Measurements from ENCODE around the gene IGFN1. TPM values are rescaled to one million over a fixed set of nuclear protein-coding genes. Genes with fewer than 3 reads are reported as not detected.
A peak's percentile ranks its signal among the peaks of the same experiment; 100 is the strongest.

IGFN1 gene
- total RNA-seq, 2 donors from 2014 or later, result not detected

- H3K36me3 Mint-ChIP-seq (ENCODE audit: low read depth), result peaks cover 2% of the 10 kb centered on the region
- H3K27ac Mint-ChIP-seq, result peak overlapping the region; percentile 65
- H3K9me3 ChIP-seq (ENCODE audit: control insufficient read depth, low read length, poor library complexity, severe bottlenecking), result no peaks in the 10 kb centered on the region
- ATAC-seq (no peak), DNase-seq (no peak)
- H3K27me3 Mint-ChIP-seq, result peaks cover 83% of the 10 kb centered on the region
- H3K4me1 Mint-ChIP-seq, result peaks cover 2% of the 10 kb centered on the region
- H3K4me3 Mint-ChIP-seq, result no peak overlapping the region
These were observed 75.7 kb downstream of the IGFN1 start for GRCh38 chr1:201266276-201266675.

DNA sequence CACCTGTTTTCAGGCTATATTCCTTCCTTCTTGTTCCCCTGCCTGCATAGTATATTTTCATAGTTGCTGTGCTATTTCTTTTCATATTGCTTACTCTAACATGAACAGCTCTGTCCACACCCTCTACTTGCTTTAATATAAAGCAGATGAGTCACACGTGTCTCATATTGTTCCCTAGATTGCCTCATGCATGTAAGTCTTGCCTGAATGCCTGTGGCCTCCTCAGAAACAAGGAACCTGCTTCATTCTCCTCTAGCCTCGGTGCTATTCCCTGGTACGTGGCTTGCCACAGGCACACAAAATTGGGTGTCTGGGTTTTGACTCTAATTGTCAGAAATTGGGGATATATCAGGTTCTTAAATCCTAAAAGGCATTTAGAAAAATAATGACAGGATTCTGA is 76.2 kb downstream of the IGFN1 start:
- Mint-ChIP-seq H3K4me3 (no peak overlapping the region), H3K36me3 (ENCODE audit: low read depth) (peaks cover 2% of the 10 kb centered on the region), H3K27me3 (peaks cover 81% of the 10 kb centered on the region), H3K4me1 (peaks cover 2% of the 10 kb centered on the region), H3K27ac (peak overlapping the region; percentile 65)
- H3K9me3 ChIP-seq (ENCODE audit: control insufficient read depth, low read length, poor library complexity, severe bottlenecking), result no peaks in the 10 kb centered on the region
- DNase-seq (no peak), ATAC-seq (no peak)

DNA sequence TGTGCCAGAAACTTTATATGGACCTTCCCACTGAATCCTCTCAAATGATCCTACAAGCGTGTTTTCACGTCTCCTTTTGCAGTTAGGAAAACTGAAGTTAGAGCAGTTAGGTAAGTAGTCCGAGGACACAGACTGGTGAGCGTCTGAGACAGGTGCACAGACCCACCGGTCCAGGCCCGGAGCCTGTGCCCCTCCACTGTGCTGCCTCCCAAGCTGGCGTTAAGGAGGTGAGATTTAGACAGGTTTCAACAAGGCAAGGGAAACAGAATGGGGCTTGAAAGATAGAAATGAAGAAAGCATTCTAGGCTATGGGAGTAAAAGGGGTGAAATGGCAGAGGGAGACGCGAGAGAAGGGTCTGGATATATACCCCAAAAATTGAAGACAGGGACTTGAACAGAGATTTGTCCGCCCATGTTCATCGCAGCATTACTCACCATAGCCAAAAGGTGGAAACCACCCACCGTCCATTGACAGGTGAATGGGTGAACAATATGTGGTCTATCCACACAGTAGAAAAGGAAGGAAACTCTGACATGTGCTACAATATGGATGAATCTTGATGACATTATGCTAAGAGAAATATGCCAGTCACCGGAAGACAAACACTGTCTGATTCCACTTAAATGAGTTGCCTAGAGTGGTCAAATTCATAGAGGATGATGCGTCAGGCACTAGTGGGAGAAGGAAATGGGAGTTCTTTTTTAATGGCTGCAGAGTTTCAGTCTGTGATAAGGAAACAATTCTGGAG is 77.0 kb downstream of the IGFN1 start:
- Mint-ChIP-seq H3K4me1 (peaks cover 2% of the 10 kb centered on the region), H3K36me3 (ENCODE audit: low read depth) (peaks cover 2% of the 10 kb centered on the region), H3K27ac (no peak overlapping the region), H3K27me3 (peaks cover 80% of the 10 kb centered on the region), H3K4me3 (no peak overlapping the region)
- no peaks in the 10 kb centered on the region for H3K9me3 ChIP-seq (ENCODE audit: control insufficient read depth, low read length, poor library complexity, severe bottlenecking)
- ATAC-seq, result no peak
- no peak for DNase-seq

- H3K9me3 ChIP-seq (ENCODE audit: control insufficient read depth, low read length, poor library complexity, severe bottlenecking), result no peaks in the 10 kb centered on the region
- DNase-seq (no peak), ATAC-seq (no peak)
- H3K4me1 Mint-ChIP-seq, result peaks cover 2% of the 10 kb centered on the region
- H3K27me3 Mint-ChIP-seq, result peaks cover 70% of the 10 kb centered on the region
- H3K4me3 Mint-ChIP-seq, result no peak overlapping the region
- H3K27ac Mint-ChIP-seq, result no peak overlapping the region
- H3K36me3 Mint-ChIP-seq (ENCODE audit: low read depth), result peaks cover 2% of the 10 kb centered on the region
These were observed 78.1 kb downstream of the IGFN1 start for GRCh38 chr1:201268604-201269151.

GRCh38 chr1:201269281-201269680 is 78.7 kb downstream of the IGFN1 start:
- no peak for ATAC-seq
- no peak overlapping the region for H3K4me3 Mint-ChIP-seq
- no peak overlapping the region for H3K27ac Mint-ChIP-seq
- DNase-seq, result no peak
- peaks cover 2% of the 10 kb centered on the region for H3K4me1 Mint-ChIP-seq
- no peaks in the 10 kb centered on the region for H3K9me3 ChIP-seq (ENCODE audit: control insufficient read depth, low read length, poor library complexity, severe bottlenecking)
- peaks cover 2% of the 10 kb centered on the region for H3K36me3 Mint-ChIP-seq (ENCODE audit: low read depth)
- H3K27me3 Mint-ChIP-seq, result peaks cover 65% of the 10 kb centered on the region

DNA sequence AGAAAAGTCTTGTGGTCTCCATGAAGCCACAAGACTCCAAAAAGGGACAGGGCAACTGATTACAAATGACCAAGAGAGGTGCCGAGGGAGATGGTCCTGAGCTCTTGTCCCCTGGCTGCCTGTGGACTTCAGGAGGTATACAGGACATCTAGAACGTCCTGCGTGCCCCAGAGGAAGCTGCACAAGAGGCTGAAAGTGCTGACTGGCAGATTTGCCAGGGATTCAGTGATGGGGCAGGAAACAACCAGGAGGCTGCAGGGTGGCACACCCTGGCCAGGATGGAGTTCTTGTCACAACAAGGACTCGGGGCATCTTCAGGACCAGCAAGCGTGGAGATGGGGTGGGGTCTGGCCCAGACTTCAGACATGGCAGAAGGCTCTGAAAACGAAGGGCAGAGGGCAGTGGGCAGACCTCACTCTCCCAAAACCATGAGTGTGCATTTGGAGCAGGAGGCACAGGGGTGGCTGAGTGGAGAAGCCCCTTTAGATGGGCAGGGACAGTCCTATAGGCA is 79.3 kb downstream of the IGFN1 start:
- Mint-ChIP-seq H3K27me3 (peaks cover 61% of the 10 kb centered on the region), H3K36me3 (ENCODE audit: low read depth) (peaks cover 2% of the 10 kb centered on the region), H3K4me1 (peaks cover 2% of the 10 kb centered on the region), H3K27ac (no peak overlapping the region), H3K4me3 (no peak overlapping the region)
- DNase-seq, result no peak
- no peak for ATAC-seq
- no peaks in the 10 kb centered on the region for H3K9me3 ChIP-seq (ENCODE audit: control insufficient read depth, low read length, poor library complexity, severe bottlenecking)

GRCh38 chr1:201270616-201271390 is 80.2 kb downstream of the IGFN1 start:
- no peak for DNase-seq
- peaks cover 2% of the 10 kb centered on the region for H3K36me3 Mint-ChIP-seq (ENCODE audit: low read depth)
- H3K9me3 ChIP-seq (ENCODE audit: control insufficient read depth, low read length, poor library complexity, severe bottlenecking), result no peaks in the 10 kb centered on the region
- H3K4me3 Mint-ChIP-seq, result no peak overlapping the region
- H3K27me3 Mint-ChIP-seq, result peaks cover 58% of the 10 kb centered on the region
- no peak overlapping the region for H3K27ac Mint-ChIP-seq
- H3K4me1 Mint-ChIP-seq, result peaks cover 2% of the 10 kb centered on the region
- no peak for ATAC-seq

- no peak overlapping the region for H3K4me3 Mint-ChIP-seq
- peaks cover 53% of the 10 kb centered on the region for H3K27me3 Mint-ChIP-seq
- peaks cover 1% of the 10 kb centered on the region for H3K4me1 Mint-ChIP-seq
- H3K27ac Mint-ChIP-seq, result no peak overlapping the region
- H3K36me3 Mint-ChIP-seq (ENCODE audit: low read depth), result no peaks in the 10 kb centered on the region
- H3K9me3 ChIP-seq (ENCODE audit: control insufficient read depth, low read length, poor library complexity, severe bottlenecking), result no peaks in the 10 kb centered on the region
- ATAC-seq, result no peak
- no peak for DNase-seq
These were observed 82.2 kb downstream of the IGFN1 start for GRCh38 chr1:201272799-201273198.

- Mint-ChIP-seq H3K27ac (no peak overlapping the region), H3K4me3 (no peak overlapping the region), H3K4me1 (peaks cover 3% of the 10 kb centered on the region), H3K36me3 (ENCODE audit: low read depth) (no peaks in the 10 kb centered on the region), H3K27me3 (peaks cover 50% of the 10 kb centered on the region)
- no peak for ATAC-seq
- H3K9me3 ChIP-seq (ENCODE audit: control insufficient read depth, low read length, poor library complexity, severe bottlenecking), result no peaks in the 10 kb centered on the region
- no peak for DNase-seq
These were observed 84.1 kb downstream of the IGFN1 start for GRCh38 chr1:201274616-201275252.

DNA sequence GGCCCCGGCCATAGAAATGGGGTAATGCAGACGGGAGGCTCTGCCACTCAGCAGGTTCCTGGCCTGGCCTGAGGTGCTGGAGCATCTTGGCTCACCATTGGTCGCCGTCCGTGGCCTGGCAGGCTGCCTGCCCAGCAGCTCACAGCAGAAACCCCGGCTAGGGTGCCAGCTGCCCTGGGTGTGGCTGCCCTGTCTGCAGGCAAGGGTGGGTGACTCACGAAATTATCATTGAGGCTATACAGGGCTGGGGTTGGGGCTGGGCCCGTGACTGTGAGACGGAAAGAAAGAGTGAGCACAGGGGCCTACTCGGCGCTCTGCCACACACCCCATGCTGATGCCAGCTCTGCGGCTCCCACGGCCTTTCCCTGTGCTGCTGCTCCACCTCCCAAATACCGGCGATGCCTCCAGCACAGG is 84.6 kb downstream of the IGFN1 start:
- Mint-ChIP-seq H3K27me3 (peaks cover 49% of the 10 kb centered on the region), H3K4me1 (peaks cover 3% of the 10 kb centered on the region), H3K27ac (no peak overlapping the region), H3K4me3 (no peak overlapping the region), H3K36me3 (ENCODE audit: low read depth) (no peaks in the 10 kb centered on the region)
- no peak for ATAC-seq
- H3K9me3 ChIP-seq (ENCODE audit: control insufficient read depth, low read length, poor library complexity, severe bottlenecking), result no peaks in the 10 kb centered on the region
- DNase-seq, result no peak

GRCh38 chr1:201276891-201277290 is 86.3 kb downstream of the IGFN1 start:
- H3K36me3 Mint-ChIP-seq (ENCODE audit: low read depth), result no peaks in the 10 kb centered on the region
- H3K27me3 Mint-ChIP-seq, result peaks cover 61% of the 10 kb centered on the region
- H3K9me3 ChIP-seq (ENCODE audit: control insufficient read depth, low read length, poor library complexity, severe bottlenecking), result no peaks in the 10 kb centered on the region
- ATAC-seq, result no peak
- no peak for DNase-seq
- peaks cover 3% of the 10 kb centered on the region for H3K4me1 Mint-ChIP-seq
- H3K4me3 Mint-ChIP-seq, result no peak overlapping the region
- H3K27ac Mint-ChIP-seq, result no peak overlapping the region

DNA sequence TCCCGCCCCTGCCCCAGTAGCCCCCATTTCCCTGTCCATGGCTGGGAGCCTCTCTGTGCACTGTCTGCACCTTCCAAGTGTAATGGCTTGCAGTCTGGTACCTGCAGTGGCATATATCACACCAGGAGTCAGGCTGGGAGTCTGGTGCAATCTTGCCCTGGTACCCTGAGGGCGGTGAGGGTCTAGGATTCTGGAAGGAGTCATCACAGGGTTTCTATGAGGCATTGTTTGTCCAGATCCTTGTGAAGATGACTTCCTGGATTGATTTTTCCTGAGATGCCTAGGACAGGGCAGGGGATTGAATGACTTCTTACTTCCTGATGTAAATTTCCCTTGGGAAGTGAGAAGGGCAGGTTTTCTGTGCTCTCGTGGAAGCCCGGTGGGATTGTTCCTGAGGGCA is 86.8 kb downstream of the IGFN1 start:
- Mint-ChIP-seq H3K4me3 (no peak overlapping the region), H3K27me3 (peaks cover 64% of the 10 kb centered on the region), H3K36me3 (ENCODE audit: low read depth) (no peaks in the 10 kb centered on the region), H3K4me1 (peaks cover 3% of the 10 kb centered on the region), H3K27ac (no peak overlapping the region)
- ATAC-seq, result no peak
- no peaks in the 10 kb centered on the region for H3K9me3 ChIP-seq (ENCODE audit: control insufficient read depth, low read length, poor library complexity, severe bottlenecking)
- no peak for DNase-seq
